Measurements from ENCODE around the gene FXYD6. TPM values are rescaled to one million over a fixed set of nuclear protein-coding genes. Genes with fewer than 3 reads are reported as not detected.

The FXYD6 gene
- total RNA-seq, 1 experiment from 2014 or later, result not detected

GRCh38 chr11:117881217-117881616 lies 4.8 kb upstream of the FXYD6 start:
- intact Hi-C loops (cut with micrococcal nuclease), result no loop called here
- Histone ChIP-seq H3F3A (ENCODE audit: low read length, unreplicated experiment) (no peaks in the 10 kb centered on the region), H3K4me2 (ENCODE audit: low read length) (no peak overlapping the region), H3K27me3 (ENCODE audit: low read length) (peaks cover 100% of the 10 kb centered on the region), H3K9ac (ENCODE audit: low read length) (no peak overlapping the region), H3K27ac (ENCODE audit: low read length) (no peak overlapping the region), H4K20me1 (ENCODE audit: low read length) (no peaks in the 10 kb centered on the region), H3K79me2 (ENCODE audit: low read length) (no peaks in the 10 kb centered on the region), H3K9me2 (replicated peaks; ENCODE audit: low read length) (no peaks in the 10 kb centered on the region), H3K4me1 (ENCODE audit: insufficient read depth, low read length) (no peaks in the 10 kb centered on the region), H3K4me3 (ENCODE audit: low read length) (no peak overlapping the region), H2AFZ (ENCODE audit: low read length) (no peak overlapping the region), H3K36me3 (ENCODE audit: low read depth, low read length) (no peaks in the 10 kb centered on the region), H3K9me3 (ENCODE audit: low read length) (no peaks in the 10 kb centered on the region)
- no TSS peak for BruUV-seq (replicated peaks)
- CTCF ChIA-PET, result no interaction called here
- no peak for ATAC-seq
- POLR2A ChIA-PET (ENCODE audit: unreplicated experiment), result no interaction called here
- no peak for TF ChIP-seq EZH2phosphoT487 (IDR thresholded peaks at IDR 0.05; ENCODE audit: borderline replicate concordance, low read length)
- no peak for TF ChIP-seq CTCF (conservative IDR thresholded peaks at IDR 0.05; ENCODE audit: low read depth, low read length)
- TF ChIP-seq EZH2 (IDR thresholded peaks at IDR 0.05; ENCODE audit: low read length, unreplicated experiment), result no peak
- no peak for DNase-seq

DNA sequence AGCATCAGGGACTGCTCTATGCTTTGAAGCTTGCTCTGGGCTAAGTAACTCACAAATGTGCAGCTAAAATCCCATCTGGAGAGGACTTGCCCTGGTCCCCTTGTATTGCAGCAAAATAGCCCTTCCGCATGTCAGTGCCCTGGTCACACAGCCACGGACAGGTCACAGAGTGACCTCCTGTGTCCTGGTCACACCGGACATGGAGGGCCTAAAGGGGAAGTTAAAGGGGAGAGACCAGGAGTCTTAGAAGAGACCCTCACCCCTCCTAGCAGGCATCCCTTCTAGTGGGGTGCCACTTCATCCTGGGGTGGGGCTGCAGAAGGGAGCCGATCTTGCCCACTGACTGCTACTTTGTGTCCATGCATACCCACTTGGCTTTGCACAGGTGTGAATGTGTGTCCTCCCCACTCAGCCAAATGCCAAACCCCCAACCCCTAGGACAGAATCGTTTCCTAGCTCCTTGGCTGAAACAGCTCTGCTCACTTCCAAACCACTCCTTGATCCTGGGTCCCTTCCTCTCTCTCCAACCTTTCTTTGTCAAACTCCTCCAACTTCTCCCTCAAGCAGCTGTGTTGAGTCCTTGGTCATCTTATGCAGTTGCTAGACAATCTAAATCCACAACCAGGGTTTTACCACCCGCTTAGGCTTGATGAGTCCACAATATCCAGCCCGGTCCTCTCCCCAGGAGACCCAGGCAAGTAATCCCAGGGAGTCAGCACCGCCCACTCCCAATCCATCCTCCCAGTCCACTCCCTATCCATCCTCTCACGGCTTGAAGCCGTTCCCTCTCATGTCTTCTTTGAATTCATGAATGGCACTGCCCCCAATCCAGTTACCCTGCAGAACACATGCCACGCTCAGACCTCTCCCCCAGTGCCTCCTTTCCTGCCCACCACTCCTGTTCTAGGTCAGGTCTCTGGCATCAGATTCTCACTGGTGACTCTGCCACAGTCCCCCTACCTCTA lies 3.3 kb upstream of the FXYD6 start:
- H3K36me3 ChIP-seq (ENCODE audit: low read depth, low read length), result no peaks in the 10 kb centered on the region
- DNase-seq, result no peak
- CTCF ChIA-PET, result no interaction called here
- no peaks in the 10 kb centered on the region for H3K79me2 ChIP-seq (ENCODE audit: low read length)
- intact Hi-C loops (cut with micrococcal nuclease), result no loop called here
- no peaks in the 10 kb centered on the region for H3K9me3 ChIP-seq (ENCODE audit: low read length)
- no peaks in the 10 kb centered on the region for H4K20me1 ChIP-seq (ENCODE audit: low read length)
- no peak overlapping the region for H3K4me3 ChIP-seq (ENCODE audit: low read length)
- H3F3A ChIP-seq (ENCODE audit: low read length, unreplicated experiment), result no peaks in the 10 kb centered on the region
- POLR2A ChIA-PET (ENCODE audit: unreplicated experiment), result no interaction called here
- TF ChIP-seq CTCF (conservative IDR thresholded peaks at IDR 0.05; ENCODE audit: low read depth, low read length) (no peak), EZH2 (IDR thresholded peaks at IDR 0.05; ENCODE audit: low read length, unreplicated experiment) (no peak), EZH2phosphoT487 (IDR thresholded peaks at IDR 0.05; ENCODE audit: borderline replicate concordance, low read length) (no peak)
- no peak overlapping the region for H3K9ac ChIP-seq (ENCODE audit: low read length)
- H3K27me3 ChIP-seq (ENCODE audit: low read length), result peaks cover 100% of the 10 kb centered on the region
- no TSS peak for BruUV-seq (replicated peaks)
- no peak overlapping the region for H2AFZ ChIP-seq (ENCODE audit: low read length)
- H3K9me2 ChIP-seq (replicated peaks; ENCODE audit: low read length), result no peaks in the 10 kb centered on the region
- H3K27ac ChIP-seq (ENCODE audit: low read length), result no peak overlapping the region
- no peaks in the 10 kb centered on the region for H3K4me1 ChIP-seq (ENCODE audit: insufficient read depth, low read length)
- ATAC-seq, result no peak
- H3K4me2 ChIP-seq (ENCODE audit: low read length), result no peak overlapping the region

GRCh38 chr11:117878939-117879475 lies 2.5 kb upstream of the FXYD6 start:
- H3K9me2 ChIP-seq (replicated peaks; ENCODE audit: low read length), result no peaks in the 10 kb centered on the region
- CTCF ChIA-PET, result no interaction called here
- H3K27me3 ChIP-seq (ENCODE audit: low read length), result peaks cover 100% of the 10 kb centered on the region
- no peaks in the 10 kb centered on the region for H3K36me3 ChIP-seq (ENCODE audit: low read depth, low read length)
- POLR2A ChIA-PET (ENCODE audit: unreplicated experiment), result no interaction called here
- H2AFZ ChIP-seq (ENCODE audit: low read length), result no peak overlapping the region
- H3K4me3 ChIP-seq (ENCODE audit: low read length), result no peak overlapping the region
- H3K4me2 ChIP-seq (ENCODE audit: low read length), result no peak overlapping the region
- H4K20me1 ChIP-seq (ENCODE audit: low read length), result no peaks in the 10 kb centered on the region
- DNase-seq, result no peak
- no peak overlapping the region for H3K9ac ChIP-seq (ENCODE audit: low read length)
- no peaks in the 10 kb centered on the region for H3F3A ChIP-seq (ENCODE audit: low read length, unreplicated experiment)
- ATAC-seq, result no peak
- H3K9me3 ChIP-seq (ENCODE audit: low read length), result no peaks in the 10 kb centered on the region
- intact Hi-C loops (cut with micrococcal nuclease), result no loop called here
- TF ChIP-seq EZH2phosphoT487 (IDR thresholded peaks at IDR 0.05; ENCODE audit: borderline replicate concordance, low read length) (no peak), EZH2 (IDR thresholded peaks at IDR 0.05; ENCODE audit: low read length, unreplicated experiment) (no peak), CTCF (conservative IDR thresholded peaks at IDR 0.05; ENCODE audit: low read depth, low read length) (no peak)
- H3K4me1 ChIP-seq (ENCODE audit: insufficient read depth, low read length), result no peaks in the 10 kb centered on the region
- no TSS peak for BruUV-seq (replicated peaks)
- no peak overlapping the region for H3K27ac ChIP-seq (ENCODE audit: low read length)
- H3K79me2 ChIP-seq (ENCODE audit: low read length), result no peaks in the 10 kb centered on the region
